H1 (cell line): ENCODE results near the gene NR4A1. TPM values are rescaled to one million over a fixed set of nuclear protein-coding genes. Genes with fewer than 3 reads are reported as not detected.
A peak's percentile ranks its signal among the peaks of the same experiment; 100 is the strongest.

Source experiments
- CBX5 ChIP-seq: fragments of 300-800, 300-1000 bp; sonication (generic); IDR thresholded peaks from 2 replicates; pipeline ENCODE4 v1.7.1; 2016; ENCODE audit warnings: antibody characterized with exemption, low read length, low read depth
- CBX8 ChIP-seq: fragments of 300-800, 300-1000 bp; sonication (generic); IDR thresholded peaks from 2 replicates; pipeline ENCODE4 v1.7.1; 2016; ENCODE audit warnings: low read depth, low read length, borderline replicate concordance
- CEBPB ChIP-seq: IDR thresholded peaks from 2 replicates; pipeline ENCODE4 v1.6.1; 2012; ENCODE audit warnings: low read depth, low read length
- EGR1 ChIP-seq: IDR thresholded peaks from 2 replicates; pipeline ENCODE4 v1.6.1; 2011; ENCODE audit warnings: low read depth, low read length, borderline replicate concordance
- EZH2 ChIP-seq: fragments of 200-600 bp; sonication (generic); IDR thresholded peaks from 2 replicates; pipeline ENCODE4 v1.7.1; 2012; ENCODE audit warnings: low read depth, mild to moderate bottlenecking, moderate library complexity, low read length, inconsistent platforms; ENCODE audit not compliant: severe bottlenecking
- HDAC6 ChIP-seq: IDR thresholded peaks from one replicate; pipeline ENCODE4 v1.7.1; 2012; ENCODE audit warnings: low read depth, mild to moderate bottlenecking, inconsistent platforms, low read length, moderate library complexity
- KDM4A ChIP-seq: IDR thresholded peaks from one replicate; pipeline ENCODE4 v1.7.1; 2012; ENCODE audit warnings: low read depth, mild to moderate bottlenecking, moderate library complexity, low read length, inconsistent platforms; ENCODE audit not compliant: severe bottlenecking
- MAFK ChIP-seq: IDR thresholded peaks from 2 replicates; pipeline ENCODE4 v1.6.1; 2012; ENCODE audit warnings: low read depth, mild to moderate bottlenecking, improper control_type of control experiment, low read length
- PHF8 ChIP-seq: fragments of 200-600 bp; sonication (generic); conservative IDR thresholded peaks from 2 replicates; pipeline ENCODE4 v1.7.1; 2012; ENCODE audit warnings: low read depth, mild to moderate bottlenecking, inconsistent platforms, low read length, moderate library complexity
- POLR2A ChIP-seq, 2 experiments: IDR thresholded peaks; 1 replicate in 1 of 2; 2 replicates in 1 of 2; pipeline ENCODE4 v1.6.1; 2011; ENCODE audit warnings: low read depth in 2 of 2, low read length in 2 of 2, mild to moderate bottlenecking in 2 of 2; ENCODE audit errors: control extremely low read depth in 1 of 2
- POU5F1 ChIP-seq: IDR thresholded peaks from 2 replicates; pipeline ENCODE4 v1.6.1; 2011; ENCODE audit warnings: low read depth, mild to moderate bottlenecking, low read length, moderate library complexity
- RAD21 ChIP-seq, 2 experiments: IDR thresholded peaks in 1 of 2; conservative IDR thresholded peaks in 1 of 2; 2 replicates each; pipeline ENCODE4 v1.6.1; 2011; ENCODE audit warnings: low read depth in 2 of 2, low read length in 2 of 2, improper control_type of control experiment in 1 of 2, inconsistent platforms in 1 of 2, mild to moderate bottlenecking in 1 of 2, moderate library complexity in 1 of 2
- RXRA ChIP-seq: IDR thresholded peaks from 2 replicates; pipeline ENCODE4 v1.6.1; 2011; ENCODE audit warnings: low read depth, mild to moderate bottlenecking, low read length, moderate library complexity; ENCODE audit not compliant: insufficient read depth
- SIN3A ChIP-seq, 2 experiments: IDR thresholded peaks in 1 of 2; conservative IDR thresholded peaks in 1 of 2; 2 replicates each; pipeline ENCODE4 v1.6.1; 2011 to 2012; ENCODE audit warnings: low read length in 2 of 2, improper control_type of control experiment in 1 of 2, low read depth in 1 of 2, mild to moderate bottlenecking in 1 of 2
- SIRT6 ChIP-seq: IDR thresholded peaks from one replicate; pipeline ENCODE4 v1.7.1; 2012; ENCODE audit warnings: low read length, inconsistent platforms
- SUZ12 ChIP-seq: fragments of 200-600 bp; sonication (generic); IDR thresholded peaks from 2 replicates; pipeline ENCODE4 v1.6.1; 2012; ENCODE audit warnings: mild to moderate bottlenecking, inconsistent platforms, low read length, moderate library complexity, mixed read lengths
- TBP ChIP-seq: IDR thresholded peaks from 2 replicates; pipeline ENCODE4 v1.6.1; 2011; ENCODE audit warnings: low read depth, low read length, improper control_type of control experiment
- TCF12 ChIP-seq: IDR thresholded peaks from 2 replicates; pipeline ENCODE4 v1.6.1; 2011; ENCODE audit warnings: low read depth, mild to moderate bottlenecking, low read length
- TEAD4 ChIP-seq: IDR thresholded peaks from 2 replicates; pipeline ENCODE4 v1.6.1; 2012; ENCODE audit warnings: low read depth, low read length, inconsistent platforms, mixed read lengths
- ZNF274 ChIP-seq: IDR thresholded peaks from 2 replicates; pipeline ENCODE4 v1.7.0; 2012; ENCODE audit warnings: low read length, borderline replicate concordance; ENCODE audit errors: extremely low read depth
- polyA plus RNA-seq, 7 experiments: library from polyadenylated mRNA; depleted of rRNA in 3 of 7; stranded (reverse) in 5 of 7; unstranded in 2 of 7; fragments of >200 nt in 5 of 7; fragments of 200-250 nt in 2 of 7; gene quantifications; 1 replicate in 5 of 7; 2 replicates in 1 of 7; 4 replicates in 1 of 7; pipeline versions ENCODE4 v1.2.1 to v1.2.3, GENCODE V29; 2011 to 2013; ENCODE audit warnings: missing spikeins in 2 of 7, mixed read lengths in 2 of 7
- total RNA-seq: library from RNA; stranded (reverse); fragmentation: NEBNext Ultra II Directional; extraction: Animal tissue kit (Norgen Biotek cat#: 25700); gene quantifications from 2 replicates; pipeline ENCODE4 v1.2.1, GENCODE V29; 2021
- TF ChIP-seq, protein P1 (sequence below): IDR thresholded peaks from 2 replicates; pipeline ENCODE4 v1.6.1; 2012; ENCODE audit warnings: inconsistent platforms
- TF ChIP-seq, protein P2 (sequence below): IDR thresholded peaks from 2 replicates; pipeline ENCODE4 v1.6.1; 2012; ENCODE audit warnings: low read length, inconsistent platforms

The NR4A1 gene
- total and polyA plus RNA-seq, 2 of the 8 experiments (the other 6 are each of a cell fraction or from before 2014, with no cell fraction given) = 18.7 to 23.3 TPM

DNA sequence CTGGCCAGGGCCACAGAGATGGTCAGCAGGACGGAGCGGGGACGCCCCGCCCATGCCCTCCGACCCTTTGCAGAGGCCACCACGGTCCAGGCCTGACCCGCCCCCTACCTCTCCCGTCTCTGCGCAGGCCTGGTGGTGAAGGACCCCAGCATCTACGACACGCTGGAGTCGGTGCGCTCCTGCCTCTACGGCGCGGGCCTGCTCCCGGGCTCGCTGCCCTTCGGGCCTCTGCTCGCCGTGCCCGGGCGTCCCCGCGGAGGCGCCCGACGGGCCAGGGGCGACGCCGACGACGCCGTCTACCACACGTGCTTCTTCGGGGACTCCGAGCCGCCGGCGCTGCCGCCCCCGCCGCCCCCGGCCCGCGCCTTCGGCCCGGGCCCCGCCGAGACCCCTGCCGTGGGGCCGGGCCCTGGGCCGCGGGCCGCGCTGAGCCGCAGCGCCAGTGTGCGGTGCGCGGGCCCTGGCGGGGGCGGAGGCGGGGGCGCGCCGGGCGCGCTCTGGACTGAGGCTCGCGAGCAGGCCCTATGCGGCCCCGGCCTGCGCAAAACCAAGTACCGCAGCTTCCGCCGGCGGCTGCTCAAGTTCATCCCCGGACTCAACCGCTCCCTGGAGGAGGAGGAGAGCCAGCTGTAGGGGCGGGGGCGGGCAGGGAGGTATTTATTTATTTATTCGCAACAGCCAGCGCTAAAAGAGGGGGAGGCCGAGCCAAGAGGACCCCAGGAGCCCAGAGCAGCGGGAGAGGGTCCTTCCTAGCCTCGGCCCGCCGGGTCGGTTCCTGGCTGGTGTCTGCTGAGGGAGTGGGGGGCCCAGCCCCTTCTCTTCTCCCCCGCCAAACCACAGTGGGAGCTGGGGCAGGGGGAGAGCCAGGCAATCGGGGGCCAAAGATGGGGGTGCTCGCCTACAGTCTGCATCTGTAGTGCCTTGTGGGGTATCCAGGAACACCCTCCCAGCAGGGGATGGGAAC is 36.4 kb upstream of the NR4A1 start (continued):
- TF ChIP-seq TBP = no peak; the same call in 1 of the 2 replicates
- TF ChIP-seq KDM4A = peak; percentile 68
- TF ChIP-seq TEAD4 = no peak
- TF ChIP-seq, protein P1, sequence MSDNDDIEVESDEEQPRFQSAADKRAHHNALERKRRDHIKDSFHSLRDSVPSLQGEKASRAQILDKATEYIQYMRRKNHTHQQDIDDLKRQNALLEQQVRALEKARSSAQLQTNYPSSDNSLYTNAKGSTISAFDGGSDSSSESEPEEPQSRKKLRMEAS = peak; percentile 85; the same call in 1 of the 2 replicates
- TF ChIP-seq SIN3A (conservative IDR thresholded peaks at IDR 0.05 in 1 of 2, IDR thresholded peaks at IDR 0.05 in 1 of 2; ENCODE audit: low read depth in 1 of 2, low read length in 2 of 2) = no peak
- no peak for TF ChIP-seq CEBPB
- TF ChIP-seq ZNF274 = no peak
- peak; percentile 93 for TF ChIP-seq EGR1
- TF ChIP-seq SUZ12 = 0 out of 2 replicates have a peak, but pooled peaks have one; percentile 39
- no peak for TF ChIP-seq SIRT6
- TF ChIP-seq HDAC6 = no peak
- no peak for TF ChIP-seq RAD21 (IDR thresholded peaks at IDR 0.05 in 1 of 2, conservative IDR thresholded peaks at IDR 0.05 in 1 of 2; ENCODE audit: low read depth in 2 of 2, low read length in 2 of 2)
- TF ChIP-seq POU5F1 = no peak
- TF ChIP-seq POLR2A (IDR thresholded peaks at IDR 0.05; ENCODE audit: control extremely low read depth in 1 of 2, low read depth in 2 of 2, low read length in 2 of 2) = no peak
- TF ChIP-seq, protein P2, sequence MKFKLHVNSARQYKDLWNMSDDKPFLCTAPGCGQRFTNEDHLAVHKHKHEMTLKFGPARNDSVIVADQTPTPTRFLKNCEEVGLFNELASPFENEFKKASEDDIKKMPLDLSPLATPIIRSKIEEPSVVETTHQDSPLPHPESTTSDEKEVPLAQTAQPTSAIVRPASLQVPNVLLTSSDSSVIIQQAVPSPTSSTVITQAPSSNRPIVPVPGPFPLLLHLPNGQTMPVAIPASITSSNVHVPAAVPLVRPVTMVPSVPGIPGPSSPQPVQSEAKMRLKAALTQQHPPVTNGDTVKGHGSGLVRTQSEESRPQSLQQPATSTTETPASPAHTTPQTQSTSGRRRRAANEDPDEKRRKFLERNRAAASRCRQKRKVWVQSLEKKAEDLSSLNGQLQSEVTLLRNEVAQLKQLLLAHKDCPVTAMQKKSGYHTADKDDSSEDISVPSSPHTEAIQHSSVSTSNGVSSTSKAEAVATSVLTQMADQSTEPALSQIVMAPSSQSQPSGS = no peak
- no peak for TF ChIP-seq TCF12
- TF ChIP-seq PHF8 = no peak
- no peak for TF ChIP-seq CBX5
- TF ChIP-seq EZH2 = peak; percentile 31
- TF ChIP-seq RXRA = no peak
- TF ChIP-seq CBX8 = no peak
- no peak for TF ChIP-seq MAFK
